Embryonic facial prominence (tissue), 1 donor: Measurements from ENCODE around the gene PCDHA7.
"Not testable (repeated sequence)": the region's sequence is repeated elsewhere in the genome, so short reads cannot be mapped to it uniquely, and the experiment has no call there.

Source experiments
- DNase-seq: peaks from one replicate; pipeline ENCODE4 v3.0.0-alpha.2; 2016; ENCODE audit errors: extremely low spot score

Gene PCDHA7

GRCh38 chr5:140862441-140863295 is 28.6 kb downstream of the PCDHA7 start:
- no peak for DNase-seq

DNA sequence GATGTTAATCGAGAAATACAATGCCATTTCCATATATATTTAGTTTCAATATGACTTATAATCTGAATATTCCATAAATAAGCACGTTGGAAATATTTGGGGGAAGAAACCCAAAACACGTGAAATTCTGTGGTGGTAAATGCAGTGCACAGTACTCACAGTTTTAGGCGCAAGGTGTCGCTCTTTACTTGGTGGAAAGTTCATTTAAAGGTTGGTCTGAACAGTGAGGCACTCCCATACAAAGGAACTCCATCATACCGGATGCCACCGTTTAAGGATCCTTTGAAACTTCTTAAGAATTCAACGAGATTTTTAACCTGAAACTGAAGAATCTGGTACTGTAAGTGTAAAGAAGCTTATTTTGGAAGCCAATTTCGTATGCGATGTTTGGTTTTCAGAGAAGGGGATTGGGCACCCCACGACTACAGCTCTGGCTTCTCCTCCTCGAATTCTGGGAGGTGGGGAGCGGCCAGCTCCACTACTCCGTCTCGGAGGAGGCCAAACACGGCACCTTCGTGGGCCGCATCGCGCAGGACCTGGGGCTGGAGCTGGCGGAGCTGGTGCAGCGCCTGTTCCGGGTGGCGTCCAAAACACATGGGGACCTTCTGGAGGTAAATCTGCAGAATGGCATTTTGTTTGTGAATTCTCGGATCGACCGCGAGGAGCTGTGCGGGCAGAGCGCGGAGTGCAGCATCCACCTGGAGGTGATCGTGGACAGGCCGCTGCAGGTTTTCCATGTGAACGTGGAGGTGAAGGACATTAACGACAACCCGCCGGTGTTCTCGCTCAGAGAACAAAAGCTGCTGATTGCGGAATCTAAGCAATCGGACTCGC is 34.9 kb downstream of the PCDHA7 start, which contains the start of gene PCDHA11:
TSS of gene PCDHA11 (plus strand) at position 237 of the 834 bp plus-strand sequence. CDS start at position 384, 147 bp downstream.
- DNase-seq: no peak

DNA sequence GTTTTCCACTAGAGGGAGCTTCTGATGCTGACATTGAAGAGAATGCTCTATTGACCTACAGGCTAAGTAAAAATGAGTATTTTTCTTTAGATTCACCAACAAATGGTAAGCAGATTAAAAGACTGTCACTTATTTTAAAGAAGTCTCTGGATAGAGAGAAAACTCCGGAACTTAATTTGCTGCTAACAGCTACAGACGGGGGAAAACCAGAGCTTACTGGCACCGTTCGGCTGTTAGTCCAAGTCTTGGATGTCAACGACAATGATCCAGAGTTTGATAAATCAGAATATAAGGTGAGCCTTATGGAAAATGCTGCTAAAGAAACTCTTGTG is 35.5 kb downstream of the PCDHA7 start:
- DNase-seq: no peak

- no peak for DNase-seq
Measured at GRCh38 chr5:140870221-140871201, 36.4 kb downstream of the PCDHA7 start.

- DNase-seq: no peak
Measured at GRCh38 chr5:140875085-140876065, 41.3 kb downstream of the PCDHA7 start, which contains the start of gene PCDHA12. PCDHA12 (plus strand) TSS chr5:140875308; CDS start chr5:140875473, 165 bp downstream.

DNA sequence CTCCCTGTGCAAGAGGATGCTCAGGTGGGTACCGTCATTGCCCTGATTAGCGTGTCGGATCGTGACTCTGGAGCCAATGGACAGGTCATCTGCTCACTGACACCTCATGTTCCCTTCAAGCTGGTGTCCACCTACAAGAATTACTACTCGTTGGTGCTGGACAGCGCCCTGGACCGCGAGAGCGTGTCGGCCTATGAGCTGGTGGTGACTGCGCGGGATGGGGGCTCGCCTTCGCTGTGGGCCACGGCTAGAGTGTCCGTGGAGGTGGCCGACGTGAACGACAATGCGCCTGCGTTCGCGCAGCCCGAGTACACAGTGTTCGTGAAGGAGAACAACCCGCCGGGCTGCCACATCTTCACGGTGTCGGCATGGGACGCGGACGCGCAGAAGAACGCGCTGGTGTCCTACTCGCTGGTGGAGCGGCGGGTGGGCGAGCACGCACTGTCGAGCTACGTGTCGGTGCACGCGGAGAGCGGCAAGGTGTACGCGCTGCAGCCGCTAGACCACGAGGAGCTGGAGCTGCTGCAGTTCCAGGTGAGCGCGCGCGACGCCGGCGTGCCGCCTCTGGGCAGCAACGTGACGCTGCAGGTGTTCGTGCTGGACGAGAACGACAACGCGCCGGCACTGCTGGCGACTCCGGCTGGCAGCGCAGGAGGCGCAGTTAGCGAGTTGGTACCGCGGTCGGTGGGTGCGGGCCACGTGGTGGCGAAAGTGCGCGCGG is 42.6 kb downstream of the PCDHA7 start:
- not testable (repeated sequence) for DNase-seq

- DNase-seq: no peak
Measured at GRCh38 chr5:140877262-140877581, 43.2 kb downstream of the PCDHA7 start.

GRCh38 chr5:140881889-140882590 is 48.0 kb downstream of the PCDHA7 start, which contains the start of gene PCDHA13:
PCDHA13 (plus strand) TSS chr5:140882124; CDS start chr5:140882269, 145 bp downstream.
- no peak for DNase-seq

- no peak for DNase-seq
Measured at GRCh38 chr5:140882591-140882899, 48.5 kb downstream of the PCDHA7 start.

- no peak for DNase-seq
Measured at GRCh38 chr5:140883373-140883772, 49.3 kb downstream of the PCDHA7 start.

- DNase-seq: no peak
Measured at GRCh38 chr5:140883927-140884697, 50.0 kb downstream of the PCDHA7 start.
